Endothelial cell of coronary artery (primary cell): ENCODE results near the gene NTHL1. TPM values are rescaled to one million over a fixed set of nuclear protein-coding genes. Genes with fewer than 3 reads are reported as not detected.

Experiments used
- total RNA-seq: library from RNA; depleted of rRNA; stranded (reverse); fragments of >200 nt; gene quantifications from 2 replicates; pipeline ENCODE4 v1.2.3, GENCODE V29; 2014

NTHL1 gene
- 49.3 and 52.5 TPM in 2 replicates for total RNA-seq

GRCh38 chr16:2047330-2048115 is at the start of gene NTHL1, which contains the start of gene TSC2:
Gene NTHL1 (minus strand): TSS chr16:2047834. CDS start chr16:2047823, 11 bp downstream.
Gene TSC2 (plus strand): TSS chr16:2047985. CDS start chr16:2048616, 631 bp downstream.

GRCh38 chr16:2026461-2027023 is 21.1 kb downstream of the NTHL1 start, which contains the start of gene NHERF2:
Gene NHERF2 (plus strand): TSS chr16:2026902. CDS start chr16:2027006, 104 bp downstream.

GRCh38 chr16:2019518-2019920 is 28.1 kb downstream of the NTHL1 start, which contains the start of gene NPW:
Gene NPW (plus strand): TSS chr16:2019785.

GRCh38 chr16:2009791-2010510 is 37.7 kb downstream of the NTHL1 start, which contains the start of gene ZNF598:
Gene ZNF598 (minus strand): TSS chr16:2009821.

Other genes starting within 250 kb of the NTHL1 start
- gene HAGH, start 221.0 kb downstream of the NTHL1 start, total RNA-seq = 74.0 and 91.0 TPM in 2 replicates
- 132 and 143 TPM in 2 replicates for gene FAHD1, start 220.6 kb downstream of the NTHL1 start, total RNA-seq
- under 0.01 TPM in 1 of 2 replicates, not detected in the other for gene MEIOB, start 175.7 kb downstream of the NTHL1 start, total RNA-seq
- not detected in 2 replicates for gene HS3ST6, start 129.4 kb downstream of the NTHL1 start, total RNA-seq
- 5.8 and 8.2 TPM in 2 replicates for gene MSRB1, start 104.6 kb downstream of the NTHL1 start, total RNA-seq
- gene RPL3L, start 93.1 kb downstream of the NTHL1 start, total RNA-seq = not detected in 2 replicates
- 149 and 206 TPM in 2 replicates for gene NDUFB10, start 88.3 kb downstream of the NTHL1 start, total RNA-seq
- 3,397 and 3,624 TPM in 2 replicates for gene RPS2, start 83.0 kb downstream of the NTHL1 start, total RNA-seq
- gene RNF151, start 81.0 kb downstream of the NTHL1 start, total RNA-seq = not detected in 2 replicates
- gene TBL3, start 75.8 kb downstream of the NTHL1 start, total RNA-seq = 45.6 and 49.4 TPM in 2 replicates
- gene NOXO1, start 66.4 kb downstream of the NTHL1 start, total RNA-seq = not detected in 2 replicates
- 12.8 and 14.6 TPM in 2 replicates for gene GFER, start 63.6 kb downstream of the NTHL1 start, total RNA-seq
- 2.0 and 2.9 TPM in 2 replicates for gene SYNGR3, start 57.9 kb downstream of the NTHL1 start, total RNA-seq
- 17.7 and 23.6 TPM in 2 replicates for gene ZNF598, start 38.0 kb downstream of the NTHL1 start, total RNA-seq
- gene NPW, start 28.0 kb downstream of the NTHL1 start, total RNA-seq = 0.18 and 0.38 TPM in 2 replicates
- gene NHERF2, start 20.9 kb downstream of the NTHL1 start, total RNA-seq = 63.8 and 66.9 TPM in 2 replicates
- 44.4 and 54.6 TPM in 2 replicates for gene TSC2, start 151 bp upstream of the NTHL1 start, total RNA-seq
- gene PKD1, start 88.1 kb upstream of the NTHL1 start, total RNA-seq = 38.1 and 102 TPM in 2 replicates
- gene RAB26, start 100.8 kb upstream of the NTHL1 start, total RNA-seq = 0.75 and 1.3 TPM in 2 replicates
- 88.0 and 89.5 TPM in 2 replicates for gene TRAF7, start 107.9 kb upstream of the NTHL1 start, total RNA-seq
- gene CASKIN1, start 148.8 kb upstream of the NTHL1 start, total RNA-seq = 0.19 and 0.54 TPM in 2 replicates
- gene MLST8, start 157.6 kb upstream of the NTHL1 start, total RNA-seq = 13.2 and 19.7 TPM in 2 replicates
- 1.6 and 2.4 TPM in 2 replicates for gene BRICD5, start 163.0 kb upstream of the NTHL1 start, total RNA-seq
- gene PGP, start 167.0 kb upstream of the NTHL1 start, total RNA-seq = 14.3 and 16.6 TPM in 2 replicates
- 29.4 and 32.5 TPM in 2 replicates for gene E4F1, start 175.8 kb upstream of the NTHL1 start, total RNA-seq
- gene DNASE1L2, start 188.6 kb upstream of the NTHL1 start, total RNA-seq = 0.27 and 0.94 TPM in 2 replicates
- gene ECI1, start 203.8 kb upstream of the NTHL1 start, total RNA-seq = 25.1 and 25.7 TPM in 2 replicates
- 58.7 and 63.5 TPM in 2 replicates for gene RNPS1, start 220.3 kb upstream of the NTHL1 start, total RNA-seq